Chondrocyte (in vitro differentiated cells): Measurements from ENCODE around the gene M1AP. TPM values are rescaled to one million over a fixed set of nuclear protein-coding genes. Genes with fewer than 3 reads are reported as not detected.

ENCODE experiments used
- DNase-seq: peaks from one replicate; pipeline ENCODE4 v3.0.0; 2021; ENCODE audit warnings: mixed read lengths, low spot score
- H3K27ac Mint-ChIP-seq: one replicate; pipeline ENCODE4 v1.8.0; 2021; ENCODE audit warnings: mild to moderate bottlenecking, moderate library complexity, mixed read lengths; ENCODE audit not compliant: unreplicated experiment
- H3K27me3 Mint-ChIP-seq: 2 replicates; pipeline ENCODE4 v1.8.0; 2021; ENCODE audit warnings: low read depth, mixed read lengths
- H3K36me3 Mint-ChIP-seq: 2 replicates; pipeline ENCODE4 v1.8.0; 2021; ENCODE audit warnings: low read depth, mixed read lengths
- H3K4me1 Mint-ChIP-seq: 2 replicates; pipeline ENCODE4 v1.8.0; 2021; ENCODE audit warnings: low read depth, mild to moderate bottlenecking, mixed read lengths
- H3K4me3 Mint-ChIP-seq: one replicate; pipeline ENCODE4 v1.8.0; 2021; ENCODE audit warnings: mild to moderate bottlenecking, moderate library complexity, mixed read lengths; ENCODE audit not compliant: unreplicated experiment
- H3K9me3 Mint-ChIP-seq: 2 replicates; pipeline ENCODE4 v1.8.0; 2021; ENCODE audit warnings: low read depth, mixed read lengths
- total RNA-seq: library from RNA; stranded (reverse); gene quantifications from 3 replicates; pipeline ENCODE4 v1.2.1, GENCODE V29; 2021
- TF ChIP-seq, protein P1 (sequence below): fragments of 200-600 bp; sonication (generic); IDR thresholded peaks from 2 replicates; pipeline ENCODE4 v1.5.0; 2021; ENCODE audit warnings: antibody characterized with exemption, mild to moderate bottlenecking, moderate library complexity

The M1AP gene
- total RNA-seq, 1 donor from 2014 or later = 0.35 TPM

DNA sequence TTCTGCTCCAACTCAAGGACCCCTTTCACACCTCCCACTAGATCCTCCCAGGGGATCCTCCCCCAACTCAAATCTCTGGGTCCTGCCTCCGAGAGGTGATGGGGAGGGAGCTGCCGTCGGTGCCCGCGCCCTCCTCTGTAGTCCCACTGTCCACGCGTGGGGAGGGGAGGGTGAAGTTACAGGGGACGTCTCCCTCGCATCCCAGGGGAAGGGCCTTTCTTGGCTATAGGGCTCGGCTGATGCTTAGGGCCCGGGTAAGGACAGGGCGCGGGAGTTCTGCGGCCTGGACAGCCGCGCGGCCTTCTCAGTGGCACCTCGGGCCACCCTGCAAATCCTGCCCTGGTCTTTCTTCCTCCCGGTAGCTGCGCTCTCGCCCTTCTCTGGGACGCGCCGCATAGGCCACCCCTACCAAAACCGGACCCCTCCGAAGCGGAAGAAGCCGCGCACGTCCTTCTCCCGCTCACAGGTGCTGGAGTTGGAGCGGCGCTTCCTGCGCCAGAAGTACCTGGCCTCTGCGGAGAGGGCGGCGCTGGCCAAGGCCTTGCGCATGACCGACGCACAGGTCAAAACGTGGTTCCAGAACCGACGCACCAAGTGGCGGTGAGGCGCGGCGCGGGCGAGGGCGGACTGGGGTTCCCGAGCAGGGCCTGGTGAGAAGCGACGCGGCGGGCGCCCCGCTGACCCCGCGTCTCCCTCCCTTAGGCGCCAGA, 132.7 kb downstream of the M1AP start:
- Mint-ChIP-seq H3K9me3 (no peaks in the 10 kb centered on the region), H3K4me3 (peak overlapping the region; percentile 31), H3K4me1 (peaks cover 7% of the 10 kb centered on the region), H3K27ac (no peak overlapping the region), H3K27me3 (peaks cover 76% of the 10 kb centered on the region), H3K36me3 (no peaks in the 10 kb centered on the region)
- TF ChIP-seq, protein P1, sequence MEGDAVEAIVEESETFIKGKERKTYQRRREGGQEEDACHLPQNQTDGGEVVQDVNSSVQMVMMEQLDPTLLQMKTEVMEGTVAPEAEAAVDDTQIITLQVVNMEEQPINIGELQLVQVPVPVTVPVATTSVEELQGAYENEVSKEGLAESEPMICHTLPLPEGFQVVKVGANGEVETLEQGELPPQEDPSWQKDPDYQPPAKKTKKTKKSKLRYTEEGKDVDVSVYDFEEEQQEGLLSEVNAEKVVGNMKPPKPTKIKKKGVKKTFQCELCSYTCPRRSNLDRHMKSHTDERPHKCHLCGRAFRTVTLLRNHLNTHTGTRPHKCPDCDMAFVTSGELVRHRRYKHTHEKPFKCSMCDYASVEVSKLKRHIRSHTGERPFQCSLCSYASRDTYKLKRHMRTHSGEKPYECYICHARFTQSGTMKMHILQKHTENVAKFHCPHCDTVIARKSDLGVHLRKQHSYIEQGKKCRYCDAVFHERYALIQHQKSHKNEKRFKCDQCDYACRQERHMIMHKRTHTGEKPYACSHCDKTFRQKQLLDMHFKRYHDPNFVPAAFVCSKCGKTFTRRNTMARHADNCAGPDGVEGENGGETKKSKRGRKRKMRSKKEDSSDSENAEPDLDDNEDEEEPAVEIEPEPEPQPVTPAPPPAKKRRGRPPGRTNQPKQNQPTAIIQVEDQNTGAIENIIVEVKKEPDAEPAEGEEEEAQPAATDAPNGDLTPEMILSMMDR = no peak
- DNase-seq = peak; percentile 77

DNA sequence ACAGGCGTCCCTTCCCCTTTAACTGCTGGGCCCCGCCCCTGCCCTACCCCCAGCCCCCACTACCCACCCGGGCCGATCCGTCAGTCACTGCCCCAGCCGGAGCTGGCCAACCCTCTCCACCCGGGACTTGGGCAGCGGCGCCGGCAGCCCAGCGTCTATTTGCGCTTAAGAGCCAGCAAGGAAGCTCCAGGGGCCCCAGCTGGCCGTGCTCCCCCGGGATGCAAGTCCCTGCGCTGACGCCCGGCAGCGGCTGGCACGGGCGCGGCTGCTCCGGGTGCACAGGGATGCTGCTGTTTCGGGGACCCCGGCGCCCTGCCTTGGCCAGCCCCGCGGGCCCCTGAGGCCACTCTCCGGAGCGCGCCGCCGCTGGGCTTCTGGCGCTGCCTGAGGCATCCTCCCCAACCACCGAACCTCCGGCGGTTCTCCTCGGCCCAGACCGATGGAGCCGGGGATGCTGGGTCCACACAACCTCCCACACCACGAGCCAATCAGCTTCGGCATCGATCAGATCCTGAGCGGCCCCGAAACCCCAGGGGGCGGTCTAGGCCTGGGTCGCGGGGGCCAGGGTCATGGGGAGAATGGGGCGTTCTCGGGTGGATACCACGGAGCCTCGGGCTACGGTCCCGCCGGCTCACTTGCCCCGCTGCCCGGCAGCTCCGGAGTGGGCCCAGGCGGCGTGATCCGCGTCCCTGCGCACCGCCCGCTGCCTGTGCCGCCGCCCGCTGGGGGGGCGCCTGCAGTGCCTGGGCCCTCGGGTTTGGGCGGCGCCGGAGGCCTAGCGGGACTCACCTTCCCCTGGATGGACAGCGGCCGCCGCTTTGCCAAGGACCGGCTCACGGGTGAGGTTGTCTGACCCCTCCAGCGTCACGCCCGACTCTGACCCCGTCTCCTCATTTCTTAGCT, 133.5 kb downstream of the M1AP start, which contains the start of gene TLX2:
Gene TLX2 (plus strand): TSS at position 83 of the 903 bp plus-strand sequence. CDS start 357 bp downstream, at position 440.
- TF ChIP-seq, protein P1 = no peak
- Mint-ChIP-seq H3K4me1 (peaks cover 7% of the 10 kb centered on the region), H3K36me3 (no peaks in the 10 kb centered on the region), H3K9me3 (no peaks in the 10 kb centered on the region), H3K27me3 (peaks cover 73% of the 10 kb centered on the region), H3K27ac (no peak within 1 kb of the TSS), H3K4me3 (peak within 1 kb of the TSS; percentile 31)
- peak; percentile 88 for DNase-seq

DNA sequence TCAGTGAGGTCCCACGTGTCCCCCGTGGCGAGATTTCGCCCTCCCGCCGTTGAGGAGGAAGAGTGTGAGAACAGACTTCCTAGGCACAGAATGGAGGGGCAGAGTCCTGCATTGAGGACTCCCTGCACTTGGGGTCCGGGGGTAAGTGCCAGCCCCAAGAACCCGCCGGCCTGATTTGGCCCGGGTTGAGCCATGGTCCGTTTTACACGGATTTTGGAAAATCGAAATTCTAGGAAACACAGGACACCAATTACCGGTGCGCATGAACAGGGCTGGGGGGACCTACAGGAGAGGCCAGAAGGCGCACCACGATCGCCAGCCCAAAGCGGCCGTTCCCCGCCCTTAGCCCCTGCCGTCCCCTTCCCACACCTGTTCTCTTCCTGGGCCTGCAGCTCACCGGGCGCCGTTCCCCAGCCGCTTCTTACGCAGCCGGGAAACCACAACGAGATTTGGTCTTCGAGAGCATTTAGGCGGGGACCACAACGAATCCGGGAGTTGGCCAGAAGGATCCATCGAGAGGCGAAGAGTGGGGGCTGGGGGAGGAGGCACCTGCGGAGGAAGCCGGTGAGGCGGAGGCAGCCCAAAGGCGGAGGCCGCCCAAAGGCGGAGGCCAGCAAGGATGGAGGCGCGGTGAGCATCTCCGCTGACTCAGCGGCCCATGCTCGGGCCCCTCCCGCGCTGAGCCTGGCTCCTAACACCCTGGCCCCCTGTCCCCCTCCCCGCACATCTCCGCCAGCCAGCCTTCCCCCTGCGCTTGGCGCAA, 134.3 kb downstream of the M1AP start:
- Mint-ChIP-seq H3K27me3 (peaks cover 66% of the 10 kb centered on the region), H3K36me3 (no peaks in the 10 kb centered on the region), H3K4me3 (no peak overlapping the region), H3K9me3 (no peaks in the 10 kb centered on the region), H3K4me1 (peaks cover 7% of the 10 kb centered on the region), H3K27ac (no peak overlapping the region)
- DNase-seq = peak; percentile 69
- TF ChIP-seq, protein P1 = no peak

DNA sequence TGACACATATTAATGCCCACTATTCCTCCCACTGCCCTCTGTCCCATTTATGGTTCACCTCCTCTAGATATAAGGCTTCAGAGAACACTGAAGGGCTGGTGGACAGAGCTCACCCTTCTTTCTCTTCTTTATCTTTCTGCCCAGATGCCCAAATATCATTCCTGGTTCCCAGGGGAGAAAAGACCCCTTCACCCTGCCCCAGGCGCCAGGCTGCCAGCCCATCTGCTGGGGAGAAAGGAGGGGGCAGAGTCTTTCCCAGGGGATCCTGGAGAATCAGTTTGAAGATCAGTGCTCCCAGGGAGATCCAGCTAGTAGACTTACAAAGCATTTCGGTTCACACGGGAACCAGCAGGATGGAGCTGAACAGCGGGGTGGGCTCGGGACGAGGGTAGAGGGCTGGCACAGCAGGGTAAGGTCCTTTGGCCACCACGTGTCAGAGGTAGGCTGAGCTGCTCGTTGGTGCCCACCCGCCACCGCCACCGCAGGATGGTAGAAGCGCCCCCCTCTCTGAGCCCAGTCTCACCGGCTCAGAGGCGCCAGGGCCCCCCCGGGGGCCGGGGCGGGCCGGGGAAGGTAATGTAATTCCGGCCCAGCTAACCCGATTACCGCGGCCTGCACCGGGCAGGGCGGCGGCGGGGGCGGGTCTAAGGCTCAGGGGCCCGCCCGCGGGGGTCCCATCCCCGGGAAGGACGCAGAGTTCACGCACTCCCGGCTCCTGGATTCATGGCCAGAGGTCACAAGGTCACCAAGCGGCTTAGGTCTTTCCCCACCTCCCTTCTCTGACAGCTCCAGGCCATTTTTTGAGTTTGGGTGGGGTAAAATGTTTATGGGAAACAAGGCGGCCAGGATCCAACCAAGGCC, 135.2 kb downstream of the M1AP start:
- Mint-ChIP-seq H3K4me3 (no peak overlapping the region), H3K27me3 (peaks cover 63% of the 10 kb centered on the region)
- DNase-seq = peak; percentile 66

More for the DNA sequence above, 135.2 kb downstream of the M1AP start:
- Mint-ChIP-seq H3K9me3 (no peaks in the 10 kb centered on the region), H3K27ac (no peak overlapping the region), H3K4me1 (peaks cover 13% of the 10 kb centered on the region), H3K36me3 (peaks cover 1% of the 10 kb centered on the region)
- TF ChIP-seq, protein P1 = no peak
